Measurements from ENCODE around the gene CLDN22. TPM values are rescaled to one million over a fixed set of nuclear protein-coding genes. Genes with fewer than 3 reads are reported as not detected.

The CLDN22 gene
- total and polyA plus RNA-seq, 7 experiments from 2014 or later, result not detected

DNA sequence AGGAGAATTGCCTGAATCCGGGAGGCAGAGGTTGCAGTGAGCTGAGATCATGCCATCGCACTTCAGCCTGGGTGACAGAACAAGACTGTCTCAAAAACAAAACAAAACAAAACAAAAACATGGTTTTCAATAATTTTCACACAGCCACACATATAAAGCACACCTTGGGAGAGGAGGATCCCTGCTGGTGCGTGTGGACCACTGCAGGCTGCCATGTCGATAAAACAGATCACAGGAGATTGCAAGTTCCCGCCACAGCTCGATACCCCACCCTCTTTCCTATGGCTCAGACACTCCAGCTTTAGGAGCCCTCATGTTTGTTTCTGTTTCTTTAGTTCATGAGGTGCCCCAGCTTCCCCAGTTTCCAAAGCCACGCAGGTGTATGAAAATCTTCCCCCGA, 33.5 kb upstream of the CLDN22 start:
- no peaks in the 10 kb centered on the region for H3K4me1 ChIP-seq (ENCODE audit: control insufficient read depth in 2 of 2, insufficient read depth in 2 of 2, low read length in 2 of 2)
- peaks cover 2 to 13% (median 11%) of the 10 kb centered on the region in 5 donors for H3K27me3 Mint-ChIP-seq
- DNase-seq (no peak), ATAC-seq (no peak)
- H3K4me3 Mint-ChIP-seq, result no peak overlapping the region
- H3K27ac ChIP-seq (ENCODE audit: low read depth, low read length), result no peak overlapping the region
- POLR2A ChIA-PET, result no interaction called here
- H3K36me3 ChIP-seq (ENCODE audit: control insufficient read depth in 2 of 3, insufficient read depth in 3 of 3, low read length in 3 of 3), result no peaks in the 10 kb centered on the region
- CTCF ChIA-PET, result no interaction called here
- H3K27me3 ChIP-seq (ENCODE audit: control insufficient read depth in 2 of 2, insufficient read depth in 2 of 2, low read length in 2 of 2), result no peaks in the 10 kb centered on the region
- H3K27ac Mint-ChIP-seq, result no peak overlapping the region
- no peaks in the 10 kb centered on the region for H3K9me3 ChIP-seq (ENCODE audit: control insufficient read depth in 2 of 3, low read length in 3 of 3)
- H3K36me3 Mint-ChIP-seq, result peaks cover 0 to 3% (median 0%) of the 10 kb centered on the region in 5 donors
- H3K9me3 Mint-ChIP-seq, result peaks cover 0 to 3% (median 0%) of the 10 kb centered on the region in 11 donors
- H3K4me3 ChIP-seq (ENCODE audit: low read length), result no peak overlapping the region
- intact Hi-C loops (cut with micrococcal nuclease), result no loop called here
- H3K4me1 Mint-ChIP-seq, result peaks cover 0 to 6% (median 0%) of the 10 kb centered on the region in 7 donors

DNA sequence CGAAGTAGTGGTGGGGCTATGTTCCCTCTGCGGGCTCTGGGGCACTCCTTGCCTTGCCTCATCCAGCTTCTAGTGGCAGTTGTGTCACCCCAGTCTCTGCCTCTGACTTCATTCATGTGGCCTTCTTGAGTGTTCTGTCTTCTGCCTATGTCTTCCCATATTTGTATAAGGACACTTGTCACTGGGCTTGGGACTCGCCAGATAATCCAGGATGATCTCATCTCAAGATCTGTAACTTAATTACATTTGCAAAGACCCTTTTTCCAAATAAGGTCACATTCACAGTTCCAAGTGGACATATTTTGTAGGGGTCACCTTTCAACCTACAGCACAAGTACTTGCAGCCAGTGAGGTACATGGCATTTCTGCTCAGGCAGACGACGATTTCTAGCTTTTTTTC, 32.5 kb upstream of the CLDN22 start:
- Histone ChIP-seq H3K9me3 (ENCODE audit: control insufficient read depth in 2 of 3, low read length in 3 of 3) (no peaks in the 10 kb centered on the region), H3K4me1 (ENCODE audit: control insufficient read depth in 2 of 2, insufficient read depth in 2 of 2, low read length in 2 of 2) (no peaks in the 10 kb centered on the region), H3K27me3 (ENCODE audit: control insufficient read depth in 2 of 2, insufficient read depth in 2 of 2, low read length in 2 of 2) (no peaks in the 10 kb centered on the region), H3K4me3 (ENCODE audit: low read length) (no peak overlapping the region), H3K27ac (ENCODE audit: low read depth, low read length) (no peak overlapping the region), H3K36me3 (ENCODE audit: control insufficient read depth in 2 of 3, insufficient read depth in 3 of 3, low read length in 3 of 3) (no peaks in the 10 kb centered on the region)
- no peak for ATAC-seq
- Mint-ChIP-seq H3K27ac (no peak overlapping the region), H3K9me3 (peaks cover 0 to 3% (median 0%) of the 10 kb centered on the region in 11 donors), H3K36me3 (peaks cover 0 to 3% (median 0%) of the 10 kb centered on the region in 5 donors), H3K27me3 (peaks cover 2 to 16% (median 13%) of the 10 kb centered on the region in 5 donors), H3K4me1 (peaks cover 0 to 6% (median 0%) of the 10 kb centered on the region in 7 donors), H3K4me3 (no peak overlapping the region)
- DNase-seq, result no peak
- intact Hi-C loops (cut with micrococcal nuclease), result no loop called here
- ChIA-PET POLR2A (no interaction called here), CTCF (no interaction called here)

DNA sequence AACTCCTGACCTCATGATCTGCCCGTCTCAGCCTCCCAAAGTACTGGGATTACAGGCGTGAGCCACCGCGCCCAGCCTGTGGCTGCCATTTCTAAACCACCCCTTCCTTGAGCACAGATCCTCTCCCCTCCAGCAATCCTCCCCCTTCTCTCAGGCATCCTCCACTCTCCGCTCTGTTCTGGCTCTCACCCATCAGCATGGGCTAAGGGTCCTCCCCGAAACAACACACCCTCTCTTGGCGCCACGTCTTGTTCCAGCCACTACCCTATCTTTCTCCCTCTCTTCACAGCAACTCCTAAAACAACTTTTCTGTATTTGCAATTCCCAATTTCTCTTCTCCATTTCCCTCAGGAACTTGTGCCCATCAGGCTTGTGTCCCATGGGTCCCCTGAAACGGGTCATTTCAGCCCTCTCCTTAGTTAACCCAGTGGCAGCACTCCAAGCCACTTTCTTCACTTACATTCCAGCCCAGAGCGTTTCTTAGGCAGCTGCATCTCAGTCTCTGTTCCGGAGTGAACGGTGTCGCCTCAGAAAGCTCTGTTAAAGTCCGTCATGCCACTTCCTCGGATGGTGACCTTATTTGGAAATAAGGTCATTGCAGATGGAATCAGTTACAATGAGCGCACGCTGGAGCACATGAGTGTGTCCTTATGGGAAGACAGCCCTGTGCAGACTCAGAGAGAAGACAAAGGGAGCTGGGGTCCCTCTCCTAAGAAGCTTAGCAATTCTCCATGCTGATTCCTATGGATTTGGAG, 30.4 kb upstream of the CLDN22 start:
- intact Hi-C loops (cut with micrococcal nuclease), result no loop called here
- DNase-seq (no peak), ATAC-seq (no peak)
- Mint-ChIP-seq H3K9me3 (peaks cover 0 to 3% (median 0%) of the 10 kb centered on the region in 11 donors), H3K27ac (no peak overlapping the region), H3K4me1 (peaks cover 0 to 6% (median 1%) of the 10 kb centered on the region in 7 donors), H3K27me3 (peaks cover 0 to 23% (median 17%) of the 10 kb centered on the region in 5 donors), H3K4me3 (no peak overlapping the region), H3K36me3 (peaks cover 0 to 3% (median 0%) of the 10 kb centered on the region in 5 donors)
- H3K36me3 ChIP-seq (ENCODE audit: control insufficient read depth in 2 of 3, insufficient read depth in 3 of 3, low read length in 3 of 3), result no peaks in the 10 kb centered on the region
- H3K9me3 ChIP-seq (ENCODE audit: control insufficient read depth in 2 of 3, low read length in 3 of 3), result no peaks in the 10 kb centered on the region
- no peaks in the 10 kb centered on the region for H3K4me1 ChIP-seq (ENCODE audit: control insufficient read depth in 2 of 2, insufficient read depth in 2 of 2, low read length in 2 of 2)
- CTCF ChIA-PET, result no interaction called here
- H3K4me3 ChIP-seq (ENCODE audit: low read length), result no peak overlapping the region
- no peaks in the 10 kb centered on the region for H3K27me3 ChIP-seq (ENCODE audit: control insufficient read depth in 2 of 2, insufficient read depth in 2 of 2, low read length in 2 of 2)
- POLR2A ChIA-PET, result no interaction called here
- H3K27ac ChIP-seq (ENCODE audit: low read depth, low read length), result no peak overlapping the region

DNA sequence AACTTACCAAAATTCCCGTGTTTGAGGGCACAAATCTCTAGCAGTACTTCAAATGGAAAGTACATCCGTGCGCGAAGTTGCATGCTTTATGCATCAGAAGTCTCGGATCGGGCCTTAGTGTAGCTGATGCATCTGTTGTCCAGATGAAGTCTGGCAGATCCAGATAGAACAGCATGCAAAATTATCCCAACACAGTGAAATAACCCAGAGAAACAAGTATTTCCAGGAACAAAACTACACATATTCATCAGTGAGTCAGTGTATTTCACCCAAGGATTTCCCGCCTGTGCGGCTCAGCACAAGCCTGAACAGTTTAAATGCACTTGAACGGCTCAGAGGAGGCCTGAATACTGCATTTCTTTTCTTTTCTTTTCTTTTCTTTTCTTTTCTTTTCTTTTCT, 29.6 kb upstream of the CLDN22 start:
- ATAC-seq (no peak), DNase-seq (no peak)
- Mint-ChIP-seq H3K4me3 (no peak overlapping the region), H3K36me3 (peaks cover 0 to 3% (median 0%) of the 10 kb centered on the region in 5 donors), H3K4me1 (peaks cover 0 to 6% (median 2%) of the 10 kb centered on the region in 7 donors), H3K27ac (no peak overlapping the region), H3K9me3 (peaks cover 0 to 3% (median 0%) of the 10 kb centered on the region in 11 donors), H3K27me3 (peaks cover 0 to 31% (median 22%) of the 10 kb centered on the region in 5 donors)
- H3K36me3 ChIP-seq (ENCODE audit: control insufficient read depth in 2 of 3, insufficient read depth in 3 of 3, low read length in 3 of 3), result no peaks in the 10 kb centered on the region
- H3K27me3 ChIP-seq (ENCODE audit: control insufficient read depth in 2 of 2, insufficient read depth in 2 of 2, low read length in 2 of 2), result no peaks in the 10 kb centered on the region
- no peak overlapping the region for H3K27ac ChIP-seq (ENCODE audit: low read depth, low read length)
- intact Hi-C loops (cut with micrococcal nuclease), result no loop called here
- H3K9me3 ChIP-seq (ENCODE audit: control insufficient read depth in 2 of 3, low read length in 3 of 3), result no peaks in the 10 kb centered on the region
- no peak overlapping the region for H3K4me3 ChIP-seq (ENCODE audit: low read length)
- CTCF ChIA-PET, result no interaction called here
- POLR2A ChIA-PET, result no interaction called here
- no peaks in the 10 kb centered on the region for H3K4me1 ChIP-seq (ENCODE audit: control insufficient read depth in 2 of 2, insufficient read depth in 2 of 2, low read length in 2 of 2)

DNA sequence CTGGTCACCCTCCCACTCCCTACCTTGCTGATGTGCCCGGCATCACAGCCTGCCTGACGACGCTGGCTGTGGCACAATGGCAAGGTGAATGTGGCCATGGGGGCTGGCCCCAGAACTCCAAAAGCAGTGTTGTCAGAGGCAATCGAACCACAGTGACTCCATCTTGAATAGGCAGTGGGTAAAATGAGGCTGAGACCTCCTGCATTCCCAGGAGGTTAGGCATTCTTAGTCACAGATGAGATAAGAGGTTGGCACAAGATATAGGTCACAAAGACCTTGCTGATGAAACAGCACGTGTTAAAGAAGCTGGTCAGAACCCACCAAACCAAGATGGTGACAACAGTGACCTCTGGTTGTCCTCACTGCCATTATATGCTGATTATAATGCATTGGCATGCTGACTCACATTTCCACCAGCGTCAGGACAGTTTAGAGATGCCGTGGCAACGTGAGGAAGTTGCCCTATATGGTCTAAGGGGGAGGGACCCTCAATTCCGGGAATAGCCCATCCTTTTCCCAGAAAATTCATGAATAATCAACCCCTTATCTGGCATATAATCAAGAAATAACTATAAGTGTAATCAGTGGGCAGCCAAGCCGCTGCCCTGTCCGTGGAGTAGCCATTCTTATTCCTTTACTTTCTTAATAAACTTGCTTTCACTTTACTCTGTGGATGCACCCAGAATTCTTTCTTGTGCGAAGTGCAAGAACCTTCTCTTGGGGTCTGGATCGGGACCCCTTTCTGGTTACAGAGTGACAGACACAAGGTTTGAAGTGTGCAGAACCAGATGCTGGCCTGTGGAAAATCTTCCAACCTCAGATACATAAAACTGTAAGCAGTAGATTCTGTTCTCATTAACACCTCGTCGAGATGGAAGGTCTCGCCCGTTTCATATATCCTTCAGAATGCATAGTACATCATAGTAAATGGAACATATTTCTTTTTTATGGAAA, 28.9 kb upstream of the CLDN22 start:
- H3K27ac ChIP-seq (ENCODE audit: low read depth, low read length), result no peak overlapping the region
- DNase-seq (no peak), ATAC-seq (no peak)
- ChIA-PET CTCF (no interaction called here), POLR2A (no interaction called here)
- intact Hi-C loops (cut with micrococcal nuclease), result no loop called here
- peaks cover 0 to 38% (median 29%) of the 10 kb centered on the region in 5 donors for H3K27me3 Mint-ChIP-seq
- peaks cover 0 to 3% (median 0%) of the 10 kb centered on the region in 11 donors for H3K9me3 Mint-ChIP-seq
- H3K4me3 ChIP-seq (ENCODE audit: low read length), result no peak overlapping the region
- H3K27me3 ChIP-seq (ENCODE audit: control insufficient read depth in 2 of 2, insufficient read depth in 2 of 2, low read length in 2 of 2), result no peaks in the 10 kb centered on the region
- no peaks in the 10 kb centered on the region for H3K4me1 ChIP-seq (ENCODE audit: control insufficient read depth in 2 of 2, insufficient read depth in 2 of 2, low read length in 2 of 2)
- peaks cover 0 to 6% (median 2%) of the 10 kb centered on the region in 7 donors for H3K4me1 Mint-ChIP-seq
- H3K4me3 Mint-ChIP-seq, result peak overlapping the region in 4 of 10 donors; percentile 21 to 52 (median 32)
- H3K9me3 ChIP-seq (ENCODE audit: control insufficient read depth in 2 of 3, low read length in 3 of 3), result no peaks in the 10 kb centered on the region
- peaks cover 0 to 3% (median 0%) of the 10 kb centered on the region in 5 donors for H3K36me3 Mint-ChIP-seq
- no peaks in the 10 kb centered on the region for H3K36me3 ChIP-seq (ENCODE audit: control insufficient read depth in 2 of 3, insufficient read depth in 3 of 3, low read length in 3 of 3)
- H3K27ac Mint-ChIP-seq, result no peak overlapping the region

DNA sequence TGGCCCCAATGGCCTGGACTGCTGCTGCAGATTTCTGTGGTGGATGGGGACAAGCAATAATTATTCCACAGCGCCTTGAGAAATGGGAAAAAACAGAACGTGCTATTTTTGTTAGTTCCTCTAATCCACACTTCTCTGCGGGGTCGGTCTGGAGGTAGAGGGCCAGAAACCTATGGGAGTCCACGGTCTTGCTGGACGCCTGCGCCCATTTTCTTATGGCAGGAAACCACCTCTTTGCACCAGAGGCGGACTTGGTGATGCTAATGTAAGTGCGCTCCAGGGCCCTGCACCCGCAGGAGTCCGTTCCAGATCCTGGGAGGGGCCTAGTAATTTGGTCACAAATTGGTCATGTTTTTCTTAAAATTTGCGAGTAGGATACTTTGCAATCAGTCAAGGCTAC, 28.1 kb upstream of the CLDN22 start:
- DNase-seq, result no peak
- ChIA-PET CTCF (no interaction called here), POLR2A (no interaction called here)
- Mint-ChIP-seq H3K9me3 (peaks cover 0 to 3% (median 0%) of the 10 kb centered on the region in 11 donors), H3K4me3 (no peak overlapping the region), H3K36me3 (peaks cover 0 to 3% (median 0%) of the 10 kb centered on the region in 5 donors), H3K27me3 (peaks cover 1 to 39% (median 34%) of the 10 kb centered on the region in 5 donors), H3K4me1 (peaks cover 0 to 6% (median 2%) of the 10 kb centered on the region in 7 donors), H3K27ac (no peak overlapping the region)
- no peak overlapping the region for H3K4me3 ChIP-seq (ENCODE audit: low read length)
- H3K4me1 ChIP-seq (ENCODE audit: control insufficient read depth in 2 of 2, insufficient read depth in 2 of 2, low read length in 2 of 2), result no peaks in the 10 kb centered on the region
- H3K36me3 ChIP-seq (ENCODE audit: control insufficient read depth in 2 of 3, insufficient read depth in 3 of 3, low read length in 3 of 3), result no peaks in the 10 kb centered on the region
- intact Hi-C loops (cut with micrococcal nuclease), result no loop called here
- H3K27ac ChIP-seq (ENCODE audit: low read depth, low read length), result no peak overlapping the region
- H3K27me3 ChIP-seq (ENCODE audit: control insufficient read depth in 2 of 2, insufficient read depth in 2 of 2, low read length in 2 of 2), result no peaks in the 10 kb centered on the region
- no peak for ATAC-seq
- no peaks in the 10 kb centered on the region for H3K9me3 ChIP-seq (ENCODE audit: control insufficient read depth in 2 of 3, low read length in 3 of 3)

Measured in naive thymus-derived CD4-positive, alpha-beta T cell (primary cell).